HK-2 (cell line): ENCODE data around the gene AKNAD1.
"Not testable (repeated sequence)": the region's sequence is repeated elsewhere in the genome, so short reads cannot be mapped to it uniquely, and the experiment has no call there.

Experiments
- DNase-seq: peaks from one replicate; pipeline ENCODE4 v3.0.0-alpha.2; 2018; ENCODE audit not compliant: unreplicated experiment

AKNAD1 gene

GRCh38 chr1:108856994-108857393, at the start of gene AKNAD1:
Gene AKNAD1 (minus strand): TSS chr1:108857094. CDS start chr1:108852664, 4,430 bp downstream.
- no peak for DNase-seq

DNA sequence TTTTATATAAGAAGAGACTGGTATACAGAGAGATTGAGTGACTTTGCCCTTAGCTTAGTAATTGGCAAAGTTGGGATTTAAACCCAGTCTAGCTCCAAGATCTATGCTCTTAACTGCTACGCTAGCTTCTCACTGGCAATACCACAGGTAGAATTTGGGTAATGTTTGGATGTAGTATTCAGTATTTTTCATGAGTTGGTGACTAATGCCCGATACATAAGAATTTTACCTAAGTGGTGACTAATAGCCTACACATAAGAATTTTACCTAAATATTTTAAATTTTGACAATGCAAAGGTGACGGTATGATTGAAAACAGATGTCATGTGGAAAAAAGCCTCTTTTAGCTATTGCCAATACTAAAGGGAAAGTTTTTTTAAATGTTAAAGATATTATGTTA, 44.2 kb upstream of the AKNAD1 start:
- no peak for DNase-seq

DNA sequence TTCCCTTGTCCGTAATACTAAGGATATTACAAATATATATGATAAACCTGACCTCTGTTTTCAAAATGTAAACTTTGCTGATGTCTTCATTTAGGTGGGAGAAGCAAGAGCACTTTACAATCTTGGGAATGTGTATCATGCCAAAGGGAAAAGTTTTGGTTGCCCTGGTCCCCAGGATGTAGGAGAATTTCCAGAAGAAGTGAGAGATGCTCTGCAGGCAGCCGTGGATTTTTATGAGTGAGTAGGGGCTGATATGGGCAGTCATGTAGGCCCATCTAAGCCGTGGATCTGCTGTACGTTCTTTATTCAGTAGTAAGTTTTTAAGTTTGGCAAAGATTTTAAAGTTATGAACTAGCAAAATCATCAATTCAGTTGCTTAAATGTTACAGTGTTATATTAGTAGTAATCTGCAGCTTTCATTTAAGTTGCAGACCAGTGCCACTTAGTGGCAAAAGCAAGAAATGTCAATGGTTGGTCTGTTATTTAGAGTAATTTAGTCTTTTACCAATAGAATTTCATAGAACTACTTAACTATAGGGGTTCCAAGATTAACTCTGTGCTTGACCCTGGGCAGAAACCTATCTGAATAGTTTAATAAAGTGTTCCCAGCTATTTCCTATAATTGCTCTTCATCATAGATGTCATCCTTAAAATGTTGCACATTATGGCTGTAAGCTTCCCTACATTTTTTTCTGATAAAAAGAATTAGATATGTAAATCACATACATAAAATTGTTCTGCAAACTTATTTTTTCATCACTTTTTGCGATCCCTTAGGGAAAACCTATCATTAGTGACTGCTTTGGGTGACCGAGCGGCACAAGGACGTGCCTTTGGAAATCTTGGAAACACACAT, 41.2 kb upstream of the AKNAD1 start:
- no peak for DNase-seq

- no peak for DNase-seq
Measured at GRCh38 chr1:108896146-108897145, 39.6 kb upstream of the AKNAD1 start.

DNA sequence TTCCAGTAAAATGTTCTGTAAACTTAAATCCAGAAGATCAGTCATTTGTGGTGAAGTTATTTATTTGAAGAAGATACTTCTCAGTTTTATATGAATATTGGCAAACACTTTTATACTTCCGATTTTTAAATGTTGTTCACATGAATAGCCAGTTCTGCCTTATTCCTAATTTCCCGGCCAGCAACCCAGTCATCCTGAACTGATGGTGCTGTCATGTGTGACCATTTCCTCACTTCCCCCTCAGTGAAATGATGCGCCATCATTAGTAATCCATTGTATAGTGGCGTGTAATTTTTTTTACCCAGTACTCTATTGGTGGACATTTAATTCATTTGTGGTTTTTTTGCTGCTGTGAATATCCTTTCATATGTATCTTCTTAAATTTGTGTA, 36.2 kb upstream of the AKNAD1 start:
- DNase-seq = peak; percentile 42

DNA sequence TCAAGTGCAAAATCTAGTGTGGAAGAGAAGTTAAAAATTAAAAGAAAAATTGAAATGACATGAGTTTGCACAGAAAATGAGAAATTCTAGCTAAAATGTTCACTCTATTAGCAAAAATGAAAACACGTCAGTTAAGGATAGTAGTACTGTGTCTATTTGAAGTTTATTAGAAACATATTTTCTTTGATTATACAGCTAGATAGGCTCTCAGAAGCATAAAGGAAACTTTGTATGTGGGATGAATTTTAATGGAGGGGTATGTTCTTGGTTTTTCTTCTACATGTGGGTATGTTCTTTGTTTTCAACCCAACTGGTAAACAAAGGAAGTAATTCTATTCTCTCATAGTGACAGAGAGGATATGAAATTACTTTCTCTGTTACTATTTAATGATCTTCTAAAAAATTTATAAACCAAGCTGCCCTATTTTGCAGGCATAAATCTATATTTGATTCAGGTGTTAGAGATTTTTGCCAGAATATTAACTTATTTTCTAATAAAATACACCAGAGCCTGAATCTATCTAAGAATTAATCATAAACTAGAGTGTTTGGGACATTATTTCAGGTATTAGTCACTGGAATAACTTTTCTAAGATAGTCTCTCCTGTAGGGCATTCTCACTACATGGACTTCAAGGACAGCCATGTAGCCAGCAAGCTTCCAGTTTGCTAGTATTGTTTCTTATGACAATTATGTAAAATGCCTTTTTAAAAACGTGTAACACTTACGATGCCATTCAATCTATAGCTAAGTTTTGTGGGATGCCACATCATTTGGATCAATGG, 35.7 kb upstream of the AKNAD1 start:
- no peak for DNase-seq

DNA sequence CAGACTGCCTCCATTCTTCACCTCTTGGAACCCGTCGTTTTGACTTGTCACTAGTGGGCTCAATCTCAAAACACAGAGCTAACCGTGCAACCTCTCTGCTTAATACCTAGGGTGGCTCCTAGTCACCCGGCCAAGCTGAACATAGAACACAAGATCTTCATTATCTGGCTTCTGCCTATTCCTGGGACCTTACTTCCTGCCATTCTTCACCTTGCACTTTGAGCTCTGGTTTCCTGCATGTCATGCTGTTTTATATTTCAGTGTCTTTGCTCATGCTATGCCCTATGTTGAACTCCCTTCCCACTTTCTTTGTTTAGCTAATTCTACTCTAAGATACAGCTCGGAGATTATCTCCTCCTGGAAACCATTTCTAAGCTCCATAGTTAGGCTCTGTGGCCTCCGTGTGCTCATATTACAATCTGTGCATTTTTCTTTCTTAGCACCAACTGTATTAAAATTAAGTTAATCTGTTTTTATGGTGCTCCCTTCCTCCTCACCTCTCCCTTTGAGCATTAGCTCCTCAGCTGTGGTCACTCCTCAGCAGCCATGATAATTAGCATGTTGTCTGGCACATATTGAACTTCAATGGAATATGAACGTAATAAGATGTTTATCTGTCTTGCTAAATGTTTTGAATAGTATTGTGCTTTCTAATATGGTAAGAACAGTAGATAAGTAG, 33.0 kb upstream of the AKNAD1 start:
- no peak for DNase-seq

- not testable (repeated sequence) for DNase-seq
Measured at GRCh38 chr1:108889006-108889645, 32.2 kb upstream of the AKNAD1 start.

GRCh38 chr1:108886292-108886691, 29.4 kb upstream of the AKNAD1 start:
- no peak for DNase-seq

GRCh38 chr1:108884968-108885367, 28.1 kb upstream of the AKNAD1 start:
- DNase-seq = no peak

DNA sequence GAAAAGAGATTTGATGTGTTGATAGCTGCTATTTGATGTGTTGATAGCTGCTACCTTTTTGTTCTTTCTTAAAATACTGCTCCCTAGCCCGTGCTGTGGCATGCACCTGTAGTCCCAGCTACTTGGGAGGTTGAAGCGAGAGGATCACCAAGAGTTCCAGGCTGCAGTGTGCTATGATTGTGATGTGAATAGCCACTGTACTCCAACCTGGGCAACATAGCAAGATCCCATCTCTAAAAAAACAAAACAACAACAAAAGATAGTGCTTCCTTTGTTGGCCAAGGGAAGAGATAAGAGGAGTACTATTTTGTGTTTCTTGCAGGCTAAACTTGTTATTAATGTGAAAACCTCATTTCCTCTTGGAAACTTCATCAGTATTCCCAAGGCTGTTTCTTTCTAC, 25.9 kb upstream of the AKNAD1 start:
- no peak for DNase-seq

- no peak for DNase-seq
Measured at GRCh38 chr1:108881369-108881768, 24.5 kb upstream of the AKNAD1 start.

DNA sequence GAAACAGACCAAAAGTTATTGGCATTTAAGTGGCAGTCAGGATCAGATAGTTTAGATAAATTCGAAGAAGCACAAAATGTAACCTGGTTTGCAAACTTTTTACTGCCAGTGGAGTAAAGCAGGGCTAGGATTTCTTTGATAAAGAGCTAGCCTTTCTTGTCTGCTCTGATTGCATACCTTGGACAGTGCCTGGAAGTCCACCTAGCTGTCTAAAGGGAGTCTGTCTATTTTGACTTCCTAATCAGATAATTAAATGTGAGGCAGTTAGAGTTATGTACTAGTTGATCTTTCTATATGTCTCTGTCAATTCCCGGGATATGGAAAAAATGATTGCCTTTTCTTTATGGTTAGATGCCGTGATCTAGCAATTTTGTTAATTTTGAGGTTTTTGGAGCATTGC, 24.0 kb upstream of the AKNAD1 start:
- DNase-seq = no peak

DNA sequence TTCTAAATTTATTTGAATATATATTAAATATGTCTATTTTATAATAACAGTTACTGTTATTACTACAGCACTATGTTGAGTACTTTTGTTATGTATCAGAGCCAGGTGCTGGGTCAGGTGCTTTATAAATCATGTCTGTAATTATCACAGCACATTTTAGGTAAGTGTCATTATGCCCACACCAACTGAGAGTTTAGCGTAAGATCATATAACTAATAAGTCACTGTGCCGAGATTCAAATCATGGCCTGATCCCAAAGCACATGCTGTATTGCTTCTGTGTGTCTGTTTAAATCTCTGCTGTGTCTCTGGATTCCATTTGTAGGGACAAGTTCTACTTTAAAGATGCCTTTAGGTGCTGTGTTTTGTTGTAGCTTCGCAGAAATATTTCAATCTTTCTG, 21.8 kb upstream of the AKNAD1 start:
- DNase-seq = no peak

- no peak for DNase-seq
Measured at GRCh38 chr1:108878160-108878469, 21.2 kb upstream of the AKNAD1 start.

GRCh38 chr1:108877348-108878159, 20.7 kb upstream of the AKNAD1 start:
- DNase-seq = peak; percentile 27

GRCh38 chr1:108871050-108871724, 14.3 kb upstream of the AKNAD1 start:
- no peak for DNase-seq

DNA sequence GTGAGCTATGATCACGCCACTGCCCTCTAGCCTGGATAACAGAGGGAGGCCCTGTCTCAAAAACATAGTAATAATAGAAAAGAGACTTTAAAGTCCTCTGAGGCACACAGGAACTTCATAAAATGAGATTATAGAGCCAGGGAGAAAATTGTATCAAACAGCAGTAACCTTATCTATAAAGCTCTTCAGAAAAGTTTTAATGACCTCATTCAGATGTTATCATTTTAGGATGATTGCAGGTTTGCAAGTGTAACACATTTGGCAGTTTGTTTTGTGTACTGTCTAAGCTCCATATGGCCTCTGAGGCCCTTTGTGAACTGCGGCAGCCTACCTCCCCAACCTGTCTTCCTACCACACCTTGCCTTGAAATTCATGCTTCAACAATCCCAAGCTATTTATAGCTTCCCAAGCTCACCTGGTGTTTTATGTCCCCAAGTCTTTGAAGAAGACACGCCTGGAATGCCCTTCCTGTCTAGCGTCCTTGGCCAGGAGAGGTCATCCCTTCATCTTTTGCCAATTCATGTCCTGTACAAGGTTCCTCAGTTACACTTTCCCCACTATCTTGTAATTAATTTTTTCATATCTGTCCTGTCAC, 8.5 kb upstream of the AKNAD1 start:
- DNase-seq = no peak

GRCh38 chr1:108863984-108864383, 7.1 kb upstream of the AKNAD1 start:
- no peak for DNase-seq
